Cardiac muscle cell (in vitro differentiated cells and primary cell): ENCODE results near the gene ANAPC7. TPM values are rescaled to one million over a fixed set of nuclear protein-coding genes. Genes with fewer than 3 reads are reported as not detected.
"Not testable (repeated sequence)": the region's sequence is repeated elsewhere in the genome, so short reads cannot be mapped to it uniquely, and the experiment has no call there.

Experiments used
- DNase-seq, 2 donors: peaks; one replicate each; pipeline versions ENCODE4 v3.0.0 to v3.0.0-alpha.2; 2010 to 2017; ENCODE audit warnings: low read depth in 1 of 2, low spot score in 1 of 2
- H3K27ac ChIP-seq: fragments of 200-600 bp; sonication (generic); 2 replicates; pipeline ENCODE4 v1.5.1; 2016
- H3K27me3 ChIP-seq: fragments of 200-600 bp; sonication (generic); 2 replicates; pipeline ENCODE4 v1.6.0; 2016; ENCODE audit warnings: control low read depth
- H3K36me3 ChIP-seq: fragments of 200-600 bp; sonication (generic); 2 replicates; pipeline ENCODE4 v1.5.1; 2016; ENCODE audit warnings: control low read depth
- H3K4me1 ChIP-seq: fragments of 200-600 bp; sonication (generic); 2 replicates; pipeline ENCODE4 v1.8.1; 2017; ENCODE audit warnings: low read depth, mild to moderate bottlenecking, mixed run types
- H3K4me3 ChIP-seq: fragments of 200-600 bp; sonication (generic); 2 replicates; pipeline ENCODE4 v1.5.1; 2016; ENCODE audit warnings: mild to moderate bottlenecking
- H3K9me3 ChIP-seq: fragments of 200-600 bp; sonication (generic); 2 replicates; pipeline ENCODE4 v1.5.1; 2017; ENCODE audit warnings: low read depth, mild to moderate bottlenecking, control low read depth
- CTCF ChIP-seq: IDR thresholded peaks from 2 replicates; pipeline ENCODE4 v1.5.1; 2012; ENCODE audit warnings: low read depth, mild to moderate bottlenecking, low read length
- polyA plus RNA-seq: library from polyadenylated mRNA; unstranded; fragments of >200 nt; fragmentation: Nextera tagmentation; extraction: Ambion mirVana; gene quantifications from 2 replicates; pipeline ENCODE4 v1.2.1, GENCODE V29; 2016
- total RNA-seq: library from RNA; depleted of rRNA; stranded (reverse); fragments of >200 nt; gene quantifications from 2 replicates; pipeline ENCODE4 v1.2.3, GENCODE V29; 2016

The ANAPC7 gene
- total and polyA plus RNA-seq, 2 experiments from 2014 or later: 54.6 to 55.4 TPM

- Histone ChIP-seq H3K27ac (no peak overlapping the region), H3K36me3 (no peaks in the 10 kb centered on the region), H3K27me3 (no peaks in the 10 kb centered on the region), H3K4me1 (no peaks in the 10 kb centered on the region), H3K4me3 (no peak overlapping the region), H3K9me3 (no peaks in the 10 kb centered on the region)
- TF ChIP-seq CTCF: no peak
- no peak for DNase-seq
These were observed 42.3 kb downstream of the ANAPC7 start for GRCh38 chr12:110361216-110361615.

- H3K27ac ChIP-seq, H3K9me3 ChIP-seq, H3K4me3 ChIP-seq, H3K36me3 ChIP-seq, DNase-seq, H3K27me3 ChIP-seq, H3K4me1 ChIP-seq: not testable (repeated sequence)
- peak; percentile 30 for TF ChIP-seq CTCF
These were observed 45.0 kb downstream of the ANAPC7 start for GRCh38 chr12:110358384-110359097.

- H3K27me3 ChIP-seq: no peaks in the 10 kb centered on the region
- no peaks in the 10 kb centered on the region for H3K9me3 ChIP-seq
- H3K4me1 ChIP-seq: no peaks in the 10 kb centered on the region
- peaks cover 14% of the 10 kb centered on the region for H3K36me3 ChIP-seq
- peak overlapping the region; percentile 26 for H3K27ac ChIP-seq
- H3K4me3 ChIP-seq: no peak overlapping the region
- peak; percentile 12 for TF ChIP-seq CTCF
- DNase-seq: peak in 1 of 2 donors; percentile 47
These were observed 48.4 kb downstream of the ANAPC7 start for GRCh38 chr12:110355073-110355472.

GRCh38 chr12:110354172-110354780, 49.2 kb downstream of the ANAPC7 start:
- no peak overlapping the region for H3K4me3 ChIP-seq
- peak overlapping the region; percentile 45 for H3K27ac ChIP-seq
- H3K36me3 ChIP-seq: peaks cover 22% of the 10 kb centered on the region
- H3K9me3 ChIP-seq: no peaks in the 10 kb centered on the region
- no peak for TF ChIP-seq CTCF
- peak in 1 of 2 donors; percentile 76 for DNase-seq
- H3K4me1 ChIP-seq: no peaks in the 10 kb centered on the region
- H3K27me3 ChIP-seq: no peaks in the 10 kb centered on the region

GRCh38 chr12:110353211-110353965, 50.1 kb downstream of the ANAPC7 start:
- Histone ChIP-seq H3K9me3 (no peaks in the 10 kb centered on the region), H3K36me3 (peaks cover 31% of the 10 kb centered on the region), H3K27me3 (no peaks in the 10 kb centered on the region), H3K27ac (peak overlapping the region; percentile 45), H3K4me3 (no peak overlapping the region), H3K4me1 (no peaks in the 10 kb centered on the region)
- DNase-seq: no peak
- TF ChIP-seq CTCF: no peak
